ENCODE results near the gene LMNA.

- TF ChIP-seq CTCF (IDR thresholded peaks at IDR 0.05; ENCODE audit: low read depth, low read length, missing input control) (no peak), RXRA (IDR thresholded peaks at IDR 0.05) (no peak), EGR1 (IDR thresholded peaks at IDR 0.05; ENCODE audit: low read depth in 2 of 2) (no peak), TAF1 (conservative IDR thresholded peaks at IDR 0.05) (no peak), GABPA (IDR thresholded peaks at IDR 0.05 in 1 of 2, conservative IDR thresholded peaks at IDR 0.05 in 1 of 2) (no peak), HNF4A (conservative IDR thresholded peaks at IDR 0.05) (no peak), YY1 (IDR thresholded peaks at IDR 0.05) (no peak), HNF4G (IDR thresholded peaks at IDR 0.05) (no peak), ZBTB33 (IDR thresholded peaks at IDR 0.05) (no peak)
- TF ChIP-seq, protein P1, sequence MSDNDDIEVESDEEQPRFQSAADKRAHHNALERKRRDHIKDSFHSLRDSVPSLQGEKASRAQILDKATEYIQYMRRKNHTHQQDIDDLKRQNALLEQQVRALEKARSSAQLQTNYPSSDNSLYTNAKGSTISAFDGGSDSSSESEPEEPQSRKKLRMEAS (IDR thresholded peaks at IDR 0.05), result no peak
- TF ChIP-seq, protein P2, sequence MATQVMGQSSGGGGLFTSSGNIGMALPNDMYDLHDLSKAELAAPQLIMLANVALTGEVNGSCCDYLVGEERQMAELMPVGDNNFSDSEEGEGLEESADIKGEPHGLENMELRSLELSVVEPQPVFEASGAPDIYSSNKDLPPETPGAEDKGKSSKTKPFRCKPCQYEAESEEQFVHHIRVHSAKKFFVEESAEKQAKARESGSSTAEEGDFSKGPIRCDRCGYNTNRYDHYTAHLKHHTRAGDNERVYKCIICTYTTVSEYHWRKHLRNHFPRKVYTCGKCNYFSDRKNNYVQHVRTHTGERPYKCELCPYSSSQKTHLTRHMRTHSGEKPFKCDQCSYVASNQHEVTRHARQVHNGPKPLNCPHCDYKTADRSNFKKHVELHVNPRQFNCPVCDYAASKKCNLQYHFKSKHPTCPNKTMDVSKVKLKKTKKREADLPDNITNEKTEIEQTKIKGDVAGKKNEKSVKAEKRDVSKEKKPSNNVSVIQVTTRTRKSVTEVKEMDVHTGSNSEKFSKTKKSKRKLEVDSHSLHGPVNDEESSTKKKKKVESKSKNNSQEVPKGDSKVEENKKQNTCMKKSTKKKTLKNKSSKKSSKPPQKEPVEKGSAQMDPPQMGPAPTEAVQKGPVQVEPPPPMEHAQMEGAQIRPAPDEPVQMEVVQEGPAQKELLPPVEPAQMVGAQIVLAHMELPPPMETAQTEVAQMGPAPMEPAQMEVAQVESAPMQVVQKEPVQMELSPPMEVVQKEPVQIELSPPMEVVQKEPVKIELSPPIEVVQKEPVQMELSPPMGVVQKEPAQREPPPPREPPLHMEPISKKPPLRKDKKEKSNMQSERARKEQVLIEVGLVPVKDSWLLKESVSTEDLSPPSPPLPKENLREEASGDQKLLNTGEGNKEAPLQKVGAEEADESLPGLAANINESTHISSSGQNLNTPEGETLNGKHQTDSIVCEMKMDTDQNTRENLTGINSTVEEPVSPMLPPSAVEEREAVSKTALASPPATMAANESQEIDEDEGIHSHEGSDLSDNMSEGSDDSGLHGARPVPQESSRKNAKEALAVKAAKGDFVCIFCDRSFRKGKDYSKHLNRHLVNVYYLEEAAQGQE (IDR thresholded peaks at IDR 0.05), result no peak
These were observed 34.2 kb upstream of the LMNA start for GRCh38 chr1:156080241-156080862.

Measured in liver (tissue), 3 donors.